OCI-LY3 (cell line): ENCODE data around the gene NKD2.
"Not testable (repeated sequence)": the region's sequence is repeated elsewhere in the genome, so short reads cannot be mapped to it uniquely, and the experiment has no call there.

Experiments used
- H2AFZ ChIP-seq: fragments of 200-600, 300-600 bp; shearing (Covaris generic); 2 replicates; pipeline ENCODE4 v1.6.0; 2014; ENCODE audit warnings: antibody characterized with exemption, low read depth, low read length
- H3K27ac ChIP-seq: fragments of 200-600, 300-600 bp; sonication (generic); 2 replicates; pipeline ENCODE4 v1.5.1; 2014; ENCODE audit warnings: mild to moderate bottlenecking, low read length, moderate library complexity, mixed read lengths
- H3K27me3 ChIP-seq: fragments of 200-600, 300-600 bp; sonication (generic); 2 replicates; pipeline ENCODE4 v1.6.1; 2014; ENCODE audit warnings: low read depth, low read length, mixed read lengths
- H3K36me3 ChIP-seq: fragments of 200-600, 300-600 bp; sonication (generic); replicated peaks from 2 replicates; pipeline ENCODE3; 2014; ENCODE audit warnings: low read depth, low read length, mixed read lengths
- H3K4me1 ChIP-seq: fragments of 300-600, 200-600 bp; sonication (generic); 2 replicates; pipeline ENCODE4 v1.6.1; 2014; ENCODE audit warnings: low read length, mixed read lengths
- H3K4me2 ChIP-seq: fragments of 200-600, 300-600 bp; sonication (generic); 2 replicates; pipeline ENCODE4 v1.6.1; 2014; ENCODE audit warnings: low read length, mixed read lengths
- H3K4me3 ChIP-seq: fragments of 300-600, 200-600 bp; sonication (generic); 2 replicates; pipeline ENCODE4 v1.5.1; 2014; ENCODE audit warnings: antibody characterized with exemption, mild to moderate bottlenecking, low read length, moderate library complexity
- H3K79me2 ChIP-seq: fragments of 300-600, 200-600 bp; shearing (Covaris generic); 2 replicates; pipeline ENCODE4 v1.6.1; 2014; ENCODE audit warnings: mild to moderate bottlenecking, low read length, mixed read lengths
- H3K9ac ChIP-seq: fragments of 300-600, 200-600 bp; shearing (Covaris generic); 2 replicates; pipeline ENCODE4 v1.6.0; 2014; ENCODE audit warnings: mild to moderate bottlenecking, low read length, moderate library complexity
- H3K9me3 ChIP-seq: fragments of 200-600, 300-600 bp; shearing (Covaris generic); 2 replicates; pipeline ENCODE4 v1.6.1; 2014; ENCODE audit warnings: low read length, mixed read lengths; ENCODE audit not compliant: insufficient read depth
- H4K20me1 ChIP-seq: fragments of 200-600, 300-600 bp; sonication (generic); 2 replicates; pipeline ENCODE4 v1.6.1; 2016; ENCODE audit warnings: low read length, mixed read lengths; ENCODE audit not compliant: insufficient read depth
- EZH2phosphoT487 ChIP-seq: fragments of 200-600 bp; shearing (Covaris generic); IDR thresholded peaks from 2 replicates; pipeline ENCODE4 v1.6.1; 2018; ENCODE audit warnings: antibody characterized with exemption, mixed run types, low read depth
- TF ChIP-seq, protein P1 (sequence below): fragments of 200-600, 300-600 bp; sonication (generic); IDR thresholded peaks from 2 replicates; pipeline ENCODE4 v1.5.1; 2014; ENCODE audit warnings: antibody characterized with exemption, low read length, low read depth

Gene NKD2

DNA sequence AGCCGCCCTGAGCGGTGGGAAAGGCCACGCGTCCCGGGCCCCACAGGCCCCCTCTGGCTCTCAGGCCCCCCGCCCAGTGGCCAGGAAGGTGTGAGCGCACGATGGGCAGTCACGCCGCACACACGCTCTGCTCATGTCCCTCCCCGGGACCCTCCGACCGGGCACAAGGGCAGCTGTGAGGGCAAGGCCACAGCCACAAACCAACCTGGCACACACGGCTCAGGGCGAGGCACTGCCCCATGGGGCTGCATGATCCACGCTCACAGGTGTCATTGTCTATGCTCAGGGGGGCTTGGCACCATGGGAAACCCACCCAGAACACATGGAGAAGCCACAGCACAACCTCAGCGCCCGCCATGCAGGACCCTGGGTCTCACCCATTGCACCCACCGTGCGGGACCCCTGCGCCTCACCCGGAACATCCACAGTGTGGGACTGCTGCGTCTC lies 52.0 kb downstream of the NKD2 start:
- Histone ChIP-seq H3K4me1 (no peaks in the 10 kb centered on the region), H3K27ac (no peak overlapping the region), H3K9me3 (no peaks in the 10 kb centered on the region), H3K9ac (no peak overlapping the region), H3K36me3 (no peaks in the 10 kb centered on the region), H4K20me1 (no peaks in the 10 kb centered on the region), H3K4me2 (no peak overlapping the region), H2AFZ (no peak overlapping the region), H3K4me3 (no peak overlapping the region), H3K79me2 (no peaks in the 10 kb centered on the region), H3K27me3 (no peaks in the 10 kb centered on the region)
- no peak for TF ChIP-seq EZH2phosphoT487
- TF ChIP-seq, protein P1, sequence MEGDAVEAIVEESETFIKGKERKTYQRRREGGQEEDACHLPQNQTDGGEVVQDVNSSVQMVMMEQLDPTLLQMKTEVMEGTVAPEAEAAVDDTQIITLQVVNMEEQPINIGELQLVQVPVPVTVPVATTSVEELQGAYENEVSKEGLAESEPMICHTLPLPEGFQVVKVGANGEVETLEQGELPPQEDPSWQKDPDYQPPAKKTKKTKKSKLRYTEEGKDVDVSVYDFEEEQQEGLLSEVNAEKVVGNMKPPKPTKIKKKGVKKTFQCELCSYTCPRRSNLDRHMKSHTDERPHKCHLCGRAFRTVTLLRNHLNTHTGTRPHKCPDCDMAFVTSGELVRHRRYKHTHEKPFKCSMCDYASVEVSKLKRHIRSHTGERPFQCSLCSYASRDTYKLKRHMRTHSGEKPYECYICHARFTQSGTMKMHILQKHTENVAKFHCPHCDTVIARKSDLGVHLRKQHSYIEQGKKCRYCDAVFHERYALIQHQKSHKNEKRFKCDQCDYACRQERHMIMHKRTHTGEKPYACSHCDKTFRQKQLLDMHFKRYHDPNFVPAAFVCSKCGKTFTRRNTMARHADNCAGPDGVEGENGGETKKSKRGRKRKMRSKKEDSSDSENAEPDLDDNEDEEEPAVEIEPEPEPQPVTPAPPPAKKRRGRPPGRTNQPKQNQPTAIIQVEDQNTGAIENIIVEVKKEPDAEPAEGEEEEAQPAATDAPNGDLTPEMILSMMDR, result no peak

DNA sequence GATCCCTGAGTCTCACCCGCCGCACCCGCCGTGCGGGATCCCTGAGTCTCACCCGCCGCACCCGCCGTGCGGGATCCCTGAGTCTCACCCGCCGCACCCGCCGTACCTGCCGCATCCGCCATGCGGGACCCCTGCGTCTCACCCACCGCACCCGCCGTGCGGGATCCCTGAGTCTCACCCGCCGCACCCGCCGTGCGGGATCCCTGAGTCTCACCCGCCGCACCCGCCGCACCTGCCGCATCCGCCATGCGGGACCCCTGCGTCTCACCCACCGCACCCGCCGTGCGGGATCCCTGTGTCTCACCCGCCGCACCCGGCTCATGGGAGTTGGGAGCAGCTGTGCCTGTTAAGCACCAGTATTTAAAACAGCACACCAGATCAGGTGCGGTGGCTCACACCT lies 52.7 kb downstream of the NKD2 start:
- H3K36me3 ChIP-seq, result not testable (repeated sequence)

DNA sequence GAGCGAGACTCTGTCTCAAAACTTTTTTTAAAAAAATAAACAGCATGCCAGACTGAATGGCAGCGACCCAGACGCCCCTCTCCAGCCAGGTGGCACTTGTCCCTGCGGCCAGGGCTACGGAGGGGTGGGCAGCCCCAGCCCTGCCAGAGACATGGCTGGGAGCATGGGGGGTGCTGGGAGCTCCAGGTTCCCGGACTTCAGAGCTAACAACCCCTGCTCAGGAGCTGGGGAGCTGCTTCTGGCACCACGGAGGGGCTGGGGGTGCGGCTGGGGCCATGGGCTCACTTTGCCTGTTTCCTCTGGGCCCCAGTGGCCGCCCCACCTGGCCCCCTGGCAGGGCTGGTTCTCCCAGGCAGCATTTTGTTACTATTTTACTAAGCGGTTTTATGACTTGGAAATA lies 53.3 kb downstream of the NKD2 start:
- Histone ChIP-seq H3K4me3 (no peak overlapping the region), H3K36me3 (no peaks in the 10 kb centered on the region), H3K9me3 (no peaks in the 10 kb centered on the region), H4K20me1 (no peaks in the 10 kb centered on the region), H2AFZ (no peak overlapping the region), H3K4me2 (no peak overlapping the region), H3K79me2 (no peaks in the 10 kb centered on the region), H3K27me3 (no peaks in the 10 kb centered on the region), H3K9ac (no peak overlapping the region), H3K4me1 (no peaks in the 10 kb centered on the region), H3K27ac (no peak overlapping the region)
- TF ChIP-seq, protein P1, result no peak
- TF ChIP-seq EZH2phosphoT487, result no peak

More for the DNA sequence above, 52.7 kb downstream of the NKD2 start:
- H3K4me2 ChIP-seq, H3K9ac ChIP-seq, H3K4me3 ChIP-seq, H4K20me1 ChIP-seq, H3K27me3 ChIP-seq, H3K27ac ChIP-seq, H3K9me3 ChIP-seq, H3K4me1 ChIP-seq, H3K79me2 ChIP-seq, H2AFZ ChIP-seq: not testable (repeated sequence)

DNA sequence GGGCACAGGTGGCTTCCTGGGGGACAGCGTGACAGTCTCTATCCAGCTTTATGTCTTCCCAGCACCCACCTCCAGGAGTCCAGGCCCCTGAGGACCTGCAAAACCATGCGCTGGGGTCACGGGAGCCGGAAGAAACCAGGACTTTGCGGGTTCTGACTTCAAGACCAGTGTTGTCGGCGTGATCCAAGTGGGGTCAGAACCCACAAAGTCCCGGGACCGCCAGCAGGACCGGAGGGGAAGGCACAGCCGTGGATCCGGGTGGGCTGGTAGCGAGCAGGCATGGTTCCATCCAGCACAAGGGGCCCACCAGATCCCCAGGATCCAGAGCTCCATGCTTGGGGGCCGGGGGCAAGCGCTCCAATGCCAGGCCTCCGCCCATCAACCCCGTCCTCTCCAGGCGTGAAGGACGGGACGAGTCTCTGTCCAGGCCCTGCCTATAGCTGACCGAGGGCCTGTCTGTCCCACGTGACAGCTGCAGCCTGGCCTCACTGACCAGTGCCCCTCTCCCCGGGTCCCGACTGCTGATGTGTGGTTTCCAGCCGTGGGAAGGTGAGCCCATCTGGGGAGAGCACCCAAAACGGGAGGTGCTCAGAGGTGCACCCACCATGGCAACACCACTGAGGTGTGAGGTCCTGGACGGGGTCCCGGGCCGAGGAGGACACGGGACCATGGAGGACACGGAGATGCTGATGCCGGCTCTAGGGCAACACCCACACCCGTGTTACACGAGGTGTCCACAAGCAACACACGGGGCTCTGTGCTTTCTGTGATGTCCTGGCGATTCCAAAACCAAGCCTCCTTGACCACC lies 54.4 kb downstream of the NKD2 start:
- Histone ChIP-seq H3K27me3 (no peaks in the 10 kb centered on the region), H3K79me2 (no peaks in the 10 kb centered on the region)

More for the DNA sequence above, 54.4 kb downstream of the NKD2 start:
- Histone ChIP-seq H4K20me1 (no peaks in the 10 kb centered on the region), H3K9ac (no peak overlapping the region), H3K36me3 (no peaks in the 10 kb centered on the region), H2AFZ (no peak overlapping the region), H3K4me3 (no peak overlapping the region), H3K4me1 (no peaks in the 10 kb centered on the region), H3K27ac (no peak overlapping the region), H3K9me3 (no peaks in the 10 kb centered on the region), H3K4me2 (no peak overlapping the region)
- TF ChIP-seq EZH2phosphoT487, result no peak
- TF ChIP-seq, protein P1, result no peak
